ENCODE measurements around the gene FAM20A.

Gene FAM20A

GRCh38 chr17:68539548-68540467, 61.4 kb downstream of the FAM20A start:
- no peak for TF ChIP-seq CEBPB (IDR thresholded peaks at IDR 0.05)
- TF ChIP-seq ZBTB7A (IDR thresholded peaks at IDR 0.05; ENCODE audit: low read depth): no peak
- no peak for TF ChIP-seq FOXM1 (IDR thresholded peaks at IDR 0.05; ENCODE audit: borderline replicate concordance, low read depth)
- TF ChIP-seq EGR1 (IDR thresholded peaks at IDR 0.05): no peak
- no peak for TF ChIP-seq RAD21 (IDR thresholded peaks at IDR 0.05; ENCODE audit: low read depth)
- TF ChIP-seq MAX (IDR thresholded peaks at IDR 0.05): no peak
- no peak for TF ChIP-seq REST (IDR thresholded peaks at IDR 0.05; ENCODE audit: low read depth)
- TF ChIP-seq EP300 (IDR thresholded peaks at IDR 0.05; ENCODE audit: borderline replicate concordance): no peak
- no peak for TF ChIP-seq TAF1 (IDR thresholded peaks at IDR 0.05; ENCODE audit: low read depth)
- no peak for TF ChIP-seq CREB1 (IDR thresholded peaks at IDR 0.05; ENCODE audit: low read depth)
- no peak for TF ChIP-seq YY1 (IDR thresholded peaks at IDR 0.05; ENCODE audit: low read depth)
- no peak for TF ChIP-seq TCF12 (IDR thresholded peaks at IDR 0.05; ENCODE audit: low read depth)
- no peak for TF ChIP-seq NFIC (IDR thresholded peaks at IDR 0.05)

GRCh38 chr17:68535922-68536321, 65.2 kb downstream of the FAM20A start:
- TF ChIP-seq YY1 (IDR thresholded peaks at IDR 0.05; ENCODE audit: low read depth): no peak

- TF ChIP-seq TCF12 (IDR thresholded peaks at IDR 0.05; ENCODE audit: low read depth) (no peak), YY1 (IDR thresholded peaks at IDR 0.05; ENCODE audit: low read depth) (no peak)
Measured at GRCh38 chr17:68534695-68535088, 66.5 kb downstream of the FAM20A start.

DNA sequence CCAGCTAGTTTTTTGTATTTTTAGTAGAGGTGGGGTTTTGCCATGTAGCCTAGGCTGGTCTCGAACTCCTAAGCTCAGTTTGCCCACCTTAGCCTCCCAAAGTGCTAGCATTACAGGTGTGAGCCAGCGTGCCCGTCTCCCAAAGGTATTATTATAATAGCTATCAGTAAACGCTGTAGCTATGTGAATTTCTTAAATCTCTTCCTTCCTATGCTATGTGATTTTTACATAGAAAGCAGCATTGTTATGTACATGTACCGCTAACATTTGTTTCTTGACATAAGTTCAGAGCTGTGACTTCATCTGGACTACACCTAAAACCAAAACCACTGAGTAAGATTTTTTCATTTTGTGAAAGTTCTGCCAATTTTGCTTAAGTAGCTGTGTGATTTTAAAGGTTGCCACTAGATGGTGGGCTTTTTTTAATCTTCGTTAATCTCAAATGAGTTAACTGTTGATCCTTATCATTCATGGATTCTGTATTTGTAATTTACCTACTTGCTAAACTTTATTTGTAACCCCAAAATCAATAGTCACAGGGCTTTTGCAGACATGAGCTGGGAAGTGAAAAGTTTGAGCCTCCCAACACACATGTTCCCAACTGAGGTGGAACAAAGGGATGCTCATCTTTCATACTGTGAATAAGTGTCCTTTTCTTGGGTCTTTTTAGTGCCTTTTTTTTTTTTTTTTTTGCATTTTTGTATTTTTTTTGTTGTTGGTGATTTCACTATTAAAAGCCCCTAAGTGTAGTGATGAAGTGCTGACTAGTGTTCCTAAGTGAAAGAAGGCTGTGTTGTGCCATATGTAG, 67.1 kb downstream of the FAM20A start:
- TF ChIP-seq EP300 (IDR thresholded peaks at IDR 0.05; ENCODE audit: borderline replicate concordance) (no peak), FOXM1 (IDR thresholded peaks at IDR 0.05; ENCODE audit: borderline replicate concordance, low read depth) (no peak), YY1 (IDR thresholded peaks at IDR 0.05; ENCODE audit: low read depth) (no peak), MAX (IDR thresholded peaks at IDR 0.05) (no peak), EGR1 (IDR thresholded peaks at IDR 0.05) (no peak), RAD21 (IDR thresholded peaks at IDR 0.05; ENCODE audit: low read depth) (no peak), TEAD4 (IDR thresholded peaks at IDR 0.05) (no peak), ZBTB7A (IDR thresholded peaks at IDR 0.05; ENCODE audit: low read depth) (no peak), CREB1 (IDR thresholded peaks at IDR 0.05; ENCODE audit: low read depth) (no peak), USF1 (IDR thresholded peaks at IDR 0.05) (no peak), CEBPB (IDR thresholded peaks at IDR 0.05) (no peak), REST (IDR thresholded peaks at IDR 0.05; ENCODE audit: low read depth) (no peak), NFIC (IDR thresholded peaks at IDR 0.05) (no peak), TCF12 (IDR thresholded peaks at IDR 0.05; ENCODE audit: low read depth) (no peak)

DNA sequence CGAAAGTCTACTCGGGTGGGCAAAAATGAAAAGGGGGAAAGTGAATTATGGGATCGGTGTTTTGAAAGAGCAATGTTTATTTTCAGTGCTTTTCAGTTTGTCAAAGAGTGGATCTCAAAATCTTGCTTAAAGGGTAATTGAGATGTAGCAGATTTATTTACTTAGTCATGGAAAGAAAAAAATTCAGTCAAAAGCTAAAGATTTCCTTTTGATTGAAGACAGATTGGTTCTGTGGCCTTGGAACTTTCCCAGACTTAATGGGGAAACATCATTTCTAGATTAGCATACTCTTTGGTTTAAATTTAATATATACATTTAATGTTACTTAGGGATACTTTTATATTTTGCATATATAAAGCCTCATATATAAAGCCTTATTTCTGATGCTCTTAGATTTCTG, 68.3 kb downstream of the FAM20A start:
- TF ChIP-seq TEAD4 (IDR thresholded peaks at IDR 0.05) (no peak), YY1 (IDR thresholded peaks at IDR 0.05; ENCODE audit: low read depth) (no peak), NFIC (IDR thresholded peaks at IDR 0.05) (no peak), MAX (IDR thresholded peaks at IDR 0.05) (no peak), FOXM1 (IDR thresholded peaks at IDR 0.05; ENCODE audit: borderline replicate concordance, low read depth) (no peak)

- TF ChIP-seq USF1 (IDR thresholded peaks at IDR 0.05) (no peak), CEBPB (IDR thresholded peaks at IDR 0.05) (no peak), FOXM1 (IDR thresholded peaks at IDR 0.05; ENCODE audit: borderline replicate concordance, low read depth) (no peak), EP300 (IDR thresholded peaks at IDR 0.05; ENCODE audit: borderline replicate concordance) (no peak), TCF12 (IDR thresholded peaks at IDR 0.05; ENCODE audit: low read depth) (no peak)
Measured at GRCh38 chr17:68531252-68531651, 69.9 kb downstream of the FAM20A start.
